ENCODE results near the gene RAB32.

RAB32 gene

GRCh38 chr6:146583966-146584365 is 40.3 kb downstream of the RAB32 start:
- DNase-seq (ENCODE audit: low spot score) = no peak

- no peak for DNase-seq (ENCODE audit: low spot score)
These were observed 43.8 kb downstream of the RAB32 start for GRCh38 chr6:146587459-146587858.

GRCh38 chr6:146590492-146590891 is 46.9 kb downstream of the RAB32 start:
- no peak for DNase-seq (ENCODE audit: low spot score)

GRCh38 chr6:146592451-146592850 is 48.8 kb downstream of the RAB32 start:
- DNase-seq (ENCODE audit: low spot score) = no peak

GRCh38 chr6:146593986-146594385 is 50.4 kb downstream of the RAB32 start:
- no peak for DNase-seq (ENCODE audit: low spot score)

GRCh38 chr6:146594495-146594894 is 50.9 kb downstream of the RAB32 start:
- no peak for DNase-seq (ENCODE audit: low spot score)

- DNase-seq (ENCODE audit: low spot score) = no peak
These were observed 52.5 kb downstream of the RAB32 start for GRCh38 chr6:146595972-146596731.

GRCh38 chr6:146598772-146599405 is 55.3 kb downstream of the RAB32 start, which contains the start of gene ADGB:
TSS of gene ADGB (plus strand) at chr6:146598972. CDS start at chr6:146599041, 69 bp downstream.
- DNase-seq (ENCODE audit: low spot score) = no peak

GRCh38 chr6:146601352-146601751 is 57.7 kb downstream of the RAB32 start:
- no peak for DNase-seq (ENCODE audit: low spot score)

- DNase-seq (ENCODE audit: low spot score) = no peak
These were observed 58.9 kb downstream of the RAB32 start for GRCh38 chr6:146602526-146602925.
